IMR-90 (cell line): ENCODE measurements around the gene SGCA. TPM values are rescaled to one million over a fixed set of nuclear protein-coding genes. Genes with fewer than 3 reads are reported as not detected.

Experiments
- ATAC-seq: fragments of 200-7000 bp; cut with Tn5 transposase; 2 replicates; pipeline ENCODE4 v1.9.1; 2020; ENCODE audit warnings: low read depth, mild to moderate bottlenecking, moderate library complexity
- BruUV-seq: library from RNA; stranded (reverse); fragments of 400-500 nt; replicated peaks from 2 replicates; lab custom pipeline; 2021; lab: Mats Ljungman, UMichigan
- CTCF ChIA-PET: fragments of 300-600 bp; formaldehyde crosslinking; extraction: SDS; loops from one replicate; lab custom pipeline; 2021; ENCODE audit warnings: antibody characterized with exemption; lab: Yijun Ruan, JAX
- POLR2A ChIA-PET: fragments of 300-600 bp; sonication (Branson Sonifier 250); formaldehyde crosslinking; loops from one replicate; lab custom pipeline; 2022; ENCODE audit warnings: antibody characterized with exemption; ENCODE audit not compliant: unreplicated experiment; lab: Charles Lee
- DNase-seq: peaks from one replicate; pipeline ENCODE4 v3.0.0; 2013
- H2AFZ ChIP-seq: replicated peaks from 2 replicates; pipeline ENCODE3; 2013; ENCODE audit warnings: low read length, mild to moderate bottlenecking; ENCODE audit not compliant: poor library complexity
- H2AK5ac ChIP-seq: 2 replicates; pipeline ENCODE4 v1.6.1; 2013; ENCODE audit warnings: low read depth, low read length, inconsistent platforms
- H2AK9ac ChIP-seq: replicated peaks from 2 replicates; pipeline ENCODE3; 2013; ENCODE audit warnings: mild to moderate bottlenecking, low read depth, low read length, moderate library complexity; ENCODE audit not compliant: poor library complexity
- H2BK120ac ChIP-seq: 2 replicates; pipeline ENCODE4 v1.6.1; 2013; ENCODE audit warnings: low read depth, low read length, inconsistent platforms
- H2BK15ac ChIP-seq: 3 replicates; pipeline ENCODE4 v1.6.1; 2013; ENCODE audit warnings: low read depth, low read length, inconsistent platforms
- H2BK20ac ChIP-seq: 2 replicates; pipeline ENCODE4 v1.6.1; 2013; ENCODE audit warnings: low read depth, mild to moderate bottlenecking, inconsistent platforms, low read length, moderate library complexity
- H2BK5ac ChIP-seq: 2 replicates; pipeline ENCODE4 v1.6.1; 2013; ENCODE audit warnings: mild to moderate bottlenecking, low read depth, low read length, inconsistent platforms; ENCODE audit not compliant: poor library complexity, severe bottlenecking
- H3K14ac ChIP-seq: replicated peaks from 2 replicates; pipeline ENCODE4 v1.6.1; 2013; ENCODE audit warnings: low read depth, low read length, inconsistent platforms
- H3K18ac ChIP-seq: 2 replicates; pipeline ENCODE4 v1.6.1; 2013; ENCODE audit warnings: low read depth, low read length, control low read depth
- H3K23ac ChIP-seq: 2 replicates; pipeline ENCODE4 v1.6.1; 2013; ENCODE audit warnings: low read depth, low read length, inconsistent platforms
- H3K27ac ChIP-seq: 2 replicates; pipeline ENCODE4 v1.5.1; 2013; ENCODE audit warnings: mild to moderate bottlenecking, control low read depth, low read length; ENCODE audit not compliant: insufficient read depth
- H3K27me3 ChIP-seq: 2 replicates; pipeline ENCODE4 v1.6.1; 2013; ENCODE audit warnings: low read length; ENCODE audit not compliant: control insufficient read depth, insufficient read depth
- H3K36me3 ChIP-seq: 2 replicates; pipeline ENCODE4 v1.6.1; 2013; ENCODE audit warnings: low read length, mixed read lengths; ENCODE audit not compliant: control insufficient read depth, insufficient read depth
- H3K4ac ChIP-seq: 2 replicates; pipeline ENCODE4 v1.6.1; 2013; ENCODE audit warnings: low read depth, low read length, inconsistent platforms
- H3K4me1 ChIP-seq: 2 replicates; pipeline ENCODE4 v1.6.1; 2013; ENCODE audit warnings: low read length, mixed read lengths; ENCODE audit not compliant: control insufficient read depth, insufficient read depth
- H3K4me2 ChIP-seq: 2 replicates; pipeline ENCODE4 v1.6.1; 2013; ENCODE audit warnings: low read depth, mild to moderate bottlenecking, control low read depth, low read length, moderate library complexity
- H3K4me3 ChIP-seq: 2 replicates; pipeline ENCODE4 v1.5.1; 2013; ENCODE audit warnings: low read depth, mild to moderate bottlenecking, control low read depth, low read length, moderate library complexity; ENCODE audit not compliant: insufficient read depth
- H3K56ac ChIP-seq: 2 replicates; pipeline ENCODE4 v1.6.1; 2013; ENCODE audit warnings: low read length, inconsistent platforms; ENCODE audit not compliant: insufficient read depth; ENCODE audit errors: extremely low read depth
- H3K79me1 ChIP-seq, 2 experiments: 2 replicates each; pipeline ENCODE4 v1.6.1; 2013; ENCODE audit warnings: low read length in 2 of 2, inconsistent platforms in 1 of 2, low read depth in 1 of 2
- H3K9ac ChIP-seq: 2 replicates; pipeline ENCODE4 v1.6.1; 2013; ENCODE audit warnings: low read depth, low read length, control low read depth
- H3K9me1 ChIP-seq: 2 replicates; pipeline ENCODE4 v1.6.1; 2013; ENCODE audit warnings: low read length, inconsistent platforms; ENCODE audit not compliant: insufficient read depth
- H3K9me3 ChIP-seq: 2 replicates; pipeline ENCODE4 v1.6.1; 2013; ENCODE audit warnings: low read length; ENCODE audit not compliant: control insufficient read depth, insufficient read depth
- H4K20me1 ChIP-seq: 2 replicates; pipeline ENCODE4 v1.6.1; 2013; ENCODE audit warnings: low read length, inconsistent platforms; ENCODE audit not compliant: insufficient read depth
- H4K5ac ChIP-seq: 2 replicates; pipeline ENCODE4 v1.6.1; 2013; ENCODE audit warnings: mild to moderate bottlenecking, low read depth, low read length, control low read depth
- H4K8ac ChIP-seq, 2 experiments: 2 replicates each; pipeline ENCODE4 v1.6.1; 2013; ENCODE audit warnings: low read depth in 2 of 2, low read length in 2 of 2, control low read depth in 1 of 2, inconsistent platforms in 1 of 2
- H4K91ac ChIP-seq: 2 replicates; pipeline ENCODE4 v1.6.1; 2013; ENCODE audit warnings: low read depth, low read length, inconsistent platforms; ENCODE audit not compliant: insufficient read depth
- BHLHE40 ChIP-seq: fragments of 150-350 bp; IDR thresholded peaks from 2 replicates; pipeline ENCODE4 v1.6.1; 2016; ENCODE audit warnings: mild to moderate bottlenecking, low read depth, low read length
- ELK1 ChIP-seq: fragments of 150-350 bp; IDR thresholded peaks from 2 replicates; pipeline ENCODE4 v1.6.1; 2016; ENCODE audit warnings: low read depth, mild to moderate bottlenecking, low read length, moderate library complexity, borderline replicate concordance
- FOS ChIP-seq: fragments of 150-350 bp; IDR thresholded peaks from 2 replicates; pipeline ENCODE4 v1.6.1; 2016; ENCODE audit warnings: low read depth, low read length
- MAZ ChIP-seq: IDR thresholded peaks from 2 replicates; pipeline ENCODE4 v1.6.1; 2012; ENCODE audit warnings: low read depth, mild to moderate bottlenecking, low read length, improper control_type of control experiment, moderate library complexity, borderline replicate concordance
- MXI1 ChIP-seq: IDR thresholded peaks from 2 replicates; pipeline ENCODE4 v1.6.1; 2012; ENCODE audit warnings: low read depth, mild to moderate bottlenecking, low read length, moderate library complexity, borderline replicate concordance
- NFE2L2 ChIP-seq: fragments of 150-350 bp; IDR thresholded peaks from 2 replicates; pipeline ENCODE4 v1.6.1; 2016; ENCODE audit warnings: low read depth, mild to moderate bottlenecking, low read length
- POLR2A ChIP-seq: IDR thresholded peaks from 2 replicates; pipeline ENCODE4 v1.6.1; 2012; ENCODE audit warnings: mild to moderate bottlenecking, low read depth, low read length
- RAD21 ChIP-seq: IDR thresholded peaks from 2 replicates; pipeline ENCODE4 v1.6.1; 2012; ENCODE audit warnings: low read length, improper control_type of control experiment
- RCOR1 ChIP-seq: IDR thresholded peaks from 2 replicates; pipeline ENCODE4 v1.6.1; 2012; ENCODE audit warnings: mild to moderate bottlenecking, low read length, improper control_type of control experiment; ENCODE audit not compliant: insufficient replicate concordance
- SMC3 ChIP-seq: fragments of 150-350 bp; IDR thresholded peaks from 2 replicates; pipeline ENCODE4 v1.6.1; 2016; ENCODE audit warnings: low read depth, mild to moderate bottlenecking, antibody characterized with exemption, low read length, moderate library complexity
- WGBS, 2 experiments: methylation state at CpG; one replicate each; pipeline versions ENCODE4 v1.1.5 to v1.1.7; 2013; ENCODE audit warnings: missing lambda C conversion rate in 2 of 2; ENCODE audit not compliant: insufficient read length in 1 of 2; ENCODE audit errors: extremely low coverage in 2 of 2; 5-methylcytosine and 5-hydroxymethylcytosine counted together
- dilution Hi-C: fragments of 300-500 bp; cut with HindIII; formaldehyde crosslinking; loops from one replicate; pipeline ENCODE4 v1.14.3; 2018; ENCODE audit warnings: low sequenced_read_pairs; ENCODE audit not compliant: unreplicated experiment
- in situ Hi-C: fragments of 300-500 bp; cut with MboI; formaldehyde crosslinking; loops from 3 replicates; pipeline ENCODE4 v1.14.3; 2019; ENCODE audit warnings: low sequenced_read_pairs, inconsistent platforms, mixed read lengths
- intact Hi-C: fragments of 100-400 bp; cut with micrococcal nuclease; formaldehyde crosslinking; loops from 2 replicates; pipeline ENCODE4 v1.10.0; 2022
- polyA plus RNA-seq, 3 experiments: library from polyadenylated mRNA; depleted of rRNA; stranded (reverse); fragments of >200 nt; gene quantifications; 2 replicates each; pipeline ENCODE4 v1.2.3, GENCODE V29; 2012; ENCODE audit warnings: low replicate concordance in 1 of 3
- total RNA-seq: library from RNA; depleted of rRNA; stranded (reverse); fragments of >200 nt; gene quantifications from 2 replicates; pipeline ENCODE4 v1.2.3, GENCODE V29; 2012
- TF ChIP-seq, protein P1 (sequence below): conservative IDR thresholded peaks from 2 replicates; pipeline ENCODE4 v1.5.1; 2012; ENCODE audit warnings: mild to moderate bottlenecking, low read depth, low read length, improper control_type of control experiment
- TF ChIP-seq, protein P2 (sequence below): fragments of 150-350 bp; IDR thresholded peaks from 2 replicates; pipeline ENCODE4 v1.6.1; 2017; ENCODE audit warnings: mild to moderate bottlenecking, antibody characterized with exemption, low read length, low read depth

The SGCA gene
- total and polyA plus RNA-seq, 2 of the 4 experiments (the other 2 are of a cell fraction) = 0.19 TPM; not detected in 1

- dilution Hi-C loops (no loop called here), in situ Hi-C loops (no loop called here), intact Hi-C loops (loop anchor here (1.0 kb wide), 2 partner anchors 8 to 10 kb away; no protein-coding TSS in a partner anchor)
- peak overlapping the region; percentile 94 for H3K9ac ChIP-seq
- H4K8ac ChIP-seq = peak overlapping the region; percentile 93 to 99
- peaks cover 65% of the 10 kb centered on the region for H3K4me1 ChIP-seq
- H3K9me1 ChIP-seq = peaks cover 44% of the 10 kb centered on the region
- POLR2A ChIA-PET = interaction anchor here (0.5 to 5.7 kb wide), 12 partner anchors 9 to 106 kb away, joined by 3 to 159 read pairs (median 4); partner anchors contain the start of gene COL1A1
- H3K14ac ChIP-seq = peak overlapping the region; percentile 100
- peak overlapping the region; percentile 97 for H3K18ac ChIP-seq
- H2AFZ ChIP-seq = peak overlapping the region; percentile 58
- no peaks in the 10 kb centered on the region for H3K36me3 ChIP-seq
- peak overlapping the region; percentile 98 for H2BK20ac ChIP-seq
- peak overlapping the region; percentile 100 for H2AK5ac ChIP-seq
- H2BK120ac ChIP-seq = peak overlapping the region; percentile 99
- H4K20me1 ChIP-seq = no peaks in the 10 kb centered on the region
- CTCF ChIA-PET = interaction anchor here (0.7 to 1.9 kb wide), 6 partner anchors 10 to 116 kb away, joined by 3 to 6 read pairs (median 4); no protein-coding TSS in a partner anchor
- H4K5ac ChIP-seq = peak overlapping the region; percentile 97
- H2AK9ac ChIP-seq = peak overlapping the region; percentile 100
- no peaks in the 10 kb centered on the region for H3K9me3 ChIP-seq
- H3K27ac ChIP-seq = peak overlapping the region; percentile 95
- peak overlapping the region; percentile 74 for H3K4me2 ChIP-seq
- H4K91ac ChIP-seq = peak overlapping the region; percentile 100
- DNase-seq (peak; percentile 99), ATAC-seq (peak; percentile 61)
- H2BK5ac ChIP-seq = peak overlapping the region; percentile 99
- H3K56ac ChIP-seq = peak overlapping the region; percentile 99
- no TSS peak for BruUV-seq
- peaks cover 23 to 80% of the 10 kb centered on the region in 2 experiments for H3K79me1 ChIP-seq
- peak overlapping the region; percentile 14 for H3K4me3 ChIP-seq
- peak overlapping the region; percentile 99 for H2BK15ac ChIP-seq
- H3K4ac ChIP-seq = peak overlapping the region; percentile 100
- peak overlapping the region; percentile 100 for H3K23ac ChIP-seq
- WGBS, 2 experiments = no CpG with 5 or more reads among the region's 26 CpGs
- H3K27me3 ChIP-seq = no peaks in the 10 kb centered on the region
- TF ChIP-seq ELK1 (no peak), SMC3 (peak; percentile 24), NFE2L2 (peak; percentile 27; the same call in 1 of the 2 replicates), RAD21 (peak; percentile 39), FOS (peak; percentile 97), POLR2A (peak; percentile 89), RCOR1 (peak; percentile 90), BHLHE40 (peak; percentile 54; the same call in 1 of the 2 replicates), MAZ (peak; percentile 100), MXI1 (peak; percentile 71)
- TF ChIP-seq, protein P1, sequence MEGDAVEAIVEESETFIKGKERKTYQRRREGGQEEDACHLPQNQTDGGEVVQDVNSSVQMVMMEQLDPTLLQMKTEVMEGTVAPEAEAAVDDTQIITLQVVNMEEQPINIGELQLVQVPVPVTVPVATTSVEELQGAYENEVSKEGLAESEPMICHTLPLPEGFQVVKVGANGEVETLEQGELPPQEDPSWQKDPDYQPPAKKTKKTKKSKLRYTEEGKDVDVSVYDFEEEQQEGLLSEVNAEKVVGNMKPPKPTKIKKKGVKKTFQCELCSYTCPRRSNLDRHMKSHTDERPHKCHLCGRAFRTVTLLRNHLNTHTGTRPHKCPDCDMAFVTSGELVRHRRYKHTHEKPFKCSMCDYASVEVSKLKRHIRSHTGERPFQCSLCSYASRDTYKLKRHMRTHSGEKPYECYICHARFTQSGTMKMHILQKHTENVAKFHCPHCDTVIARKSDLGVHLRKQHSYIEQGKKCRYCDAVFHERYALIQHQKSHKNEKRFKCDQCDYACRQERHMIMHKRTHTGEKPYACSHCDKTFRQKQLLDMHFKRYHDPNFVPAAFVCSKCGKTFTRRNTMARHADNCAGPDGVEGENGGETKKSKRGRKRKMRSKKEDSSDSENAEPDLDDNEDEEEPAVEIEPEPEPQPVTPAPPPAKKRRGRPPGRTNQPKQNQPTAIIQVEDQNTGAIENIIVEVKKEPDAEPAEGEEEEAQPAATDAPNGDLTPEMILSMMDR = no peak
- TF ChIP-seq, protein P2, sequence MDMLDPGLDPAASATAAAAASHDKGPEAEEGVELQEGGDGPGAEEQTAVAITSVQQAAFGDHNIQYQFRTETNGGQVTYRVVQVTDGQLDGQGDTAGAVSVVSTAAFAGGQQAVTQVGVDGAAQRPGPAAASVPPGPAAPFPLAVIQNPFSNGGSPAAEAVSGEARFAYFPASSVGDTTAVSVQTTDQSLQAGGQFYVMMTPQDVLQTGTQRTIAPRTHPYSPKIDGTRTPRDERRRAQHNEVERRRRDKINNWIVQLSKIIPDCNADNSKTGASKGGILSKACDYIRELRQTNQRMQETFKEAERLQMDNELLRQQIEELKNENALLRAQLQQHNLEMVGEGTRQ = peak; percentile 82
Observed at GRCh38 chr17:50210240-50211225, 44.7 kb downstream of the SGCA start.
